ENCODE measurements around the gene SUGT1. TPM values are rescaled to one million over a fixed set of nuclear protein-coding genes. Genes with fewer than 3 reads are reported as not detected.

SUGT1 gene
- total RNA-seq, 3 donors from 2014 or later, result 41.3 to 57.7 (median 44.6) TPM

DNA sequence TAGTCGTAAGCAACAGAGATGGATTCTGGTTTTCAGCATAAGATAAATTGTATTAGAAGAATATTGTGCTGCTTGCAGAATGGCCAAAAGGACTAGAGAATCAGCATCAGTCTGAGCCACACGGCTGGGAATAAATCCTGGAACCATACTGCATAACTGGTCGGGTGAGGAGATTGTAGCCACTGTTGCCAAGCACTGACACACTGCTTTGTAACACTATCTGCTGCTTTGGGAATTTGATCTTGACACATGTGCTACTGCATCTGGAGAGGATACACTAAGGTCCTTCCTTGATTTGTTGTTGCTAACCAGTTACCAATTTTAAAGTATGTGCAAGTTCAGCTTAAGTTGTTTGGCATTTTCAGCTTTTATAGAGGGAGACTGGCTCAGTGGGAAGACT is 8.5 kb upstream of the SUGT1 start:
- no peak for ATAC-seq

DNA sequence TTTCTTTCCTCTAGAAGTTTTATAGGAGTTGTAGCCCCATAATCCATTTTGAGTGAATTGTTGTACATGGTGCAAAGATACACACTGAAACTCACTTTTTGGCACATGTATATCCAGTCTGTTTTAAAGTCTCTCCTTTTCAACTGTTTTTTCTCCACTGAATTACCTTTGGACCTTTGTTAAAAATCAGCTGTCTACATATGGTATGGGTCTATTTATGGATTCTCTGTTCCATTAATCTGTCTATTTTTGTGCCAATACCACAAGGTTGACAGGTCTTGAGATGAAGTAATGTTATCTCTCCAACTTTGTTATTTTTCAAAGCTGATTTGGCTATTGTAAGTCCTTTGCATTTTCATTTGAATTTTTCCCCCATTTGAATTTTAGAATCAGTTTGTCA is 5.7 kb upstream of the SUGT1 start:
- Histone ChIP-seq H3K4me1 (ENCODE audit: low read depth) (peaks cover 5% of the 10 kb centered on the region), H3K9me3 (no peaks in the 10 kb centered on the region), H3K4me3 (no peak overlapping the region), H3K36me3 (ENCODE audit: low read depth) (no peaks in the 10 kb centered on the region)
- intact Hi-C loops (cut with DNase I, micrococcal nuclease), result no loop called here
- TF ChIP-seq, protein P1, sequence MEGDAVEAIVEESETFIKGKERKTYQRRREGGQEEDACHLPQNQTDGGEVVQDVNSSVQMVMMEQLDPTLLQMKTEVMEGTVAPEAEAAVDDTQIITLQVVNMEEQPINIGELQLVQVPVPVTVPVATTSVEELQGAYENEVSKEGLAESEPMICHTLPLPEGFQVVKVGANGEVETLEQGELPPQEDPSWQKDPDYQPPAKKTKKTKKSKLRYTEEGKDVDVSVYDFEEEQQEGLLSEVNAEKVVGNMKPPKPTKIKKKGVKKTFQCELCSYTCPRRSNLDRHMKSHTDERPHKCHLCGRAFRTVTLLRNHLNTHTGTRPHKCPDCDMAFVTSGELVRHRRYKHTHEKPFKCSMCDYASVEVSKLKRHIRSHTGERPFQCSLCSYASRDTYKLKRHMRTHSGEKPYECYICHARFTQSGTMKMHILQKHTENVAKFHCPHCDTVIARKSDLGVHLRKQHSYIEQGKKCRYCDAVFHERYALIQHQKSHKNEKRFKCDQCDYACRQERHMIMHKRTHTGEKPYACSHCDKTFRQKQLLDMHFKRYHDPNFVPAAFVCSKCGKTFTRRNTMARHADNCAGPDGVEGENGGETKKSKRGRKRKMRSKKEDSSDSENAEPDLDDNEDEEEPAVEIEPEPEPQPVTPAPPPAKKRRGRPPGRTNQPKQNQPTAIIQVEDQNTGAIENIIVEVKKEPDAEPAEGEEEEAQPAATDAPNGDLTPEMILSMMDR (IDR thresholded peaks at IDR 0.05), result no peak
- DNase-seq (no peak), ATAC-seq (no peak)

More for the DNA sequence above, 8.5 kb upstream of the SUGT1 start:
- TF ChIP-seq, protein P1 (IDR thresholded peaks at IDR 0.05), result no peak
- Histone ChIP-seq H3K9me3 (no peaks in the 10 kb centered on the region), H3K36me3 (ENCODE audit: low read depth) (no peaks in the 10 kb centered on the region), H3K4me3 (no peak overlapping the region), H3K4me1 (ENCODE audit: low read depth) (no peaks in the 10 kb centered on the region)
- intact Hi-C loops (cut with DNase I, micrococcal nuclease), result no loop called here
- DNase-seq, result no peak

DNA sequence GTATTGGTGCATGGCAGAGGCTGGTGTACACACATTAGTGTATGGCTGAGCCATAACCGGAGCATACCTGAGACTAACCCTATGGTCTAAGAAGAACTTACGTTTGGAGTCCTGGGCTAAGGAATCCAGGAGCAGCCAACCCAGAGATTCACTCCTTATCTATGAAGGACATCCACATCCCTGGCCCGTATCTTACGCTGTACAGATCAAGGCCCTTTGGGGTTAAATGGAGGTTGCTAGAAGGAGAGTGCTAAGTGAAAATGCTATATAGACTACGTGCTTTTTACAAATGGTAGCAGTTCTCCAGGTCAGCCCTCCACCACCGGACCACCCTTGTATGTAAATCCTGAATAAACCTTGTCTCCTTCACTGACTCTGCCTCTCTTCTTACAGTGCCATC is 1.9 kb upstream of the SUGT1 start:
- Histone ChIP-seq H3K9me3 (no peaks in the 10 kb centered on the region), H3K4me1 (ENCODE audit: low read depth) (peaks cover 23% of the 10 kb centered on the region), H3K36me3 (ENCODE audit: low read depth) (no peaks in the 10 kb centered on the region), H3K4me3 (no peak overlapping the region)
- DNase-seq (no peak), ATAC-seq (no peak)
- intact Hi-C loops (cut with DNase I, micrococcal nuclease), result no loop called here
- TF ChIP-seq, protein P1 (IDR thresholded peaks at IDR 0.05), result no peak

DNA sequence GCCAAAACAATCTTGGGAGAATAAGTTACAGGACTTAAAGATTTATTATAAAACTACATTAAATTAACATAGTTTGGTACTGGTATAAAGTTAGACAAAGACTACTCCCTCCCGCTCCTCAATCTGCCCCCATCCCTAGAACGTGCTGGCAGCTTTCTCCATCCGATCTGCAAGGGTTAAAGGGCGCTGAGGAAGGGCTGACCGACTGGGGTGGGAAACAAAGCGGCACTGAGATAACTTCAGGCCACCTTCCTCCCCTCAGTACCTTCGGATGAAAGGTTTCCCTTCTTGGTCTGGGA is 790 bp upstream of the SUGT1 start:
- H3K9me3 ChIP-seq, result no peaks in the 10 kb centered on the region
- peak overlapping the region; percentile 45 for H3K4me3 ChIP-seq
- TF ChIP-seq, protein P1 (IDR thresholded peaks at IDR 0.05), result no peak
- ATAC-seq, result peak; percentile 48
- peaks cover 27% of the 10 kb centered on the region for H3K4me1 ChIP-seq (ENCODE audit: low read depth)
- no peaks in the 10 kb centered on the region for H3K36me3 ChIP-seq (ENCODE audit: low read depth)
- intact Hi-C loops (cut with DNase I, micrococcal nuclease), result no loop called here
- DNase-seq, result no peak

DNA sequence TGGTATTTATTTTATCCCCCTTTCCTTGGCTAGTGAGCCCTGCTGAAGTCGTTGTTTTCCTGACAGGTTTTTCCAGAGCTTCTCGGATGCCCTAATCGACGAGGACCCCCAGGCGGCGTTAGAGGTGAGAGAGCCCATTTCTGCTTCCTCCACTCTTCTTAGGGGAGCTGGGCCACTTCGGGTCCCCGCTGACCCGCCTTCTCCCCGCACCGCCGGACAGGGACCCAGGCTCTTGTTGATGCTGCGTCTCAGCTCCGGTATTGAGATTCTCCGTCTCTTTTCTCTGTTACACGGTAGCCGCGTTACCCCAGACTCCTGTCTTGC is 306 bp downstream of the SUGT1 start:
- no peak for DNase-seq
- Histone ChIP-seq H3K4me1 (ENCODE audit: low read depth) (peaks cover 27% of the 10 kb centered on the region), H3K36me3 (ENCODE audit: low read depth) (no peaks in the 10 kb centered on the region), H3K9me3 (no peaks in the 10 kb centered on the region), H3K4me3 (peak overlapping the region; percentile 45)
- TF ChIP-seq, protein P1 (IDR thresholded peaks at IDR 0.05), result peak; percentile 0
- ATAC-seq, result peak; percentile 28
- intact Hi-C loops (cut with DNase I, micrococcal nuclease), result no loop called here

DNA sequence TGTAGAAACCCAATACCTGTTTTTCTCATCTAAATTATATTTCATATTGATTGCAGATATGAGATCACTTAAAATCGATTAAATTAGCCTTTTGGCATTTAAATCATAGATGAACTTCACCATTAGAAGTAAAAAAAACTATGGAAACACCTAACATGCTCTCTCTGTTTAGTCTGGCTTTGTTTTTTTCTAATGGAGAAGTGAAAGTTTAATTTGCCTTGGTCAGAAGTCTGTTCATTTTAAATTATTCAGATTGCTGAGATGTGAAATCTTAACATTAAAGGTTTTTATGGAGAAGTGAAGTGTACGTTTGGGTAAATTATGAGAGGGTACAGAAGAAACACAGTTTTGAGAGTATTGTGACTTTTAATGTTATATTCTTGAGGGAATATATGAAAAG is 6.7 kb downstream of the SUGT1 start:
- intact Hi-C loops (cut with DNase I, micrococcal nuclease), result no loop called here
- peaks cover 3% of the 10 kb centered on the region for H3K36me3 ChIP-seq (ENCODE audit: low read depth)

More for the DNA sequence above, 6.7 kb downstream of the SUGT1 start:
- Histone ChIP-seq H3K4me3 (no peak overlapping the region), H3K4me1 (ENCODE audit: low read depth) (peaks cover 5% of the 10 kb centered on the region), H3K9me3 (no peaks in the 10 kb centered on the region)
- TF ChIP-seq, protein P1 (IDR thresholded peaks at IDR 0.05), result no peak
- ATAC-seq (no peak), DNase-seq (no peak)

All from mucosa of descending colon (tissue), 3 donors.